HAP-1 (cell line): ENCODE results near the gene UBC.
"Not testable (repeated sequence)": the region's sequence is repeated elsewhere in the genome, so short reads cannot be mapped to it uniquely, and the experiment has no call there.

Experiments
- DNase-seq, 2 experiments: peaks; one replicate each; pipeline ENCODE4 v3.0.0-alpha.2; 2016 to 2020; ENCODE audit warnings: low spot score in 2 of 2
- H3K27me3 ChIP-seq: fragments of 250-450 bp; sonication (Bioruptor Pico); 2 replicates; pipeline ENCODE4 v1.5.1; 2020; ENCODE audit warnings: low read depth, mild to moderate bottlenecking, moderate library complexity
- H3K36me3 ChIP-seq: fragments of 250-450 bp; sonication (Bioruptor Pico); replicated peaks from 2 replicates; pipeline ENCODE4 v1.5.1; 2020; ENCODE audit warnings: mild to moderate bottlenecking
- H3K4me1 ChIP-seq: fragments of 250-450 bp; sonication (Bioruptor Pico); 2 replicates; pipeline ENCODE4 v1.5.1; 2020; ENCODE audit warnings: mild to moderate bottlenecking
- H3K4me3 ChIP-seq: fragments of 250-450 bp; sonication (Bioruptor Pico); 2 replicates; pipeline ENCODE4 v1.5.1; 2020; ENCODE audit warnings: mild to moderate bottlenecking, moderate library complexity
- H3K9me3 ChIP-seq: fragments of 250-450 bp; sonication (Bioruptor Pico); 2 replicates; pipeline ENCODE4 v1.5.1; 2020; ENCODE audit warnings: mild to moderate bottlenecking, moderate library complexity
- in situ Hi-C: fragments of 300-500 bp; cut with MboI; formaldehyde crosslinking; loops from 3 replicates; pipeline ENCODE4 v1.14.3; 2020; ENCODE audit warnings: low sequenced_read_pairs, inconsistent platforms, mixed read lengths

Gene UBC

DNA sequence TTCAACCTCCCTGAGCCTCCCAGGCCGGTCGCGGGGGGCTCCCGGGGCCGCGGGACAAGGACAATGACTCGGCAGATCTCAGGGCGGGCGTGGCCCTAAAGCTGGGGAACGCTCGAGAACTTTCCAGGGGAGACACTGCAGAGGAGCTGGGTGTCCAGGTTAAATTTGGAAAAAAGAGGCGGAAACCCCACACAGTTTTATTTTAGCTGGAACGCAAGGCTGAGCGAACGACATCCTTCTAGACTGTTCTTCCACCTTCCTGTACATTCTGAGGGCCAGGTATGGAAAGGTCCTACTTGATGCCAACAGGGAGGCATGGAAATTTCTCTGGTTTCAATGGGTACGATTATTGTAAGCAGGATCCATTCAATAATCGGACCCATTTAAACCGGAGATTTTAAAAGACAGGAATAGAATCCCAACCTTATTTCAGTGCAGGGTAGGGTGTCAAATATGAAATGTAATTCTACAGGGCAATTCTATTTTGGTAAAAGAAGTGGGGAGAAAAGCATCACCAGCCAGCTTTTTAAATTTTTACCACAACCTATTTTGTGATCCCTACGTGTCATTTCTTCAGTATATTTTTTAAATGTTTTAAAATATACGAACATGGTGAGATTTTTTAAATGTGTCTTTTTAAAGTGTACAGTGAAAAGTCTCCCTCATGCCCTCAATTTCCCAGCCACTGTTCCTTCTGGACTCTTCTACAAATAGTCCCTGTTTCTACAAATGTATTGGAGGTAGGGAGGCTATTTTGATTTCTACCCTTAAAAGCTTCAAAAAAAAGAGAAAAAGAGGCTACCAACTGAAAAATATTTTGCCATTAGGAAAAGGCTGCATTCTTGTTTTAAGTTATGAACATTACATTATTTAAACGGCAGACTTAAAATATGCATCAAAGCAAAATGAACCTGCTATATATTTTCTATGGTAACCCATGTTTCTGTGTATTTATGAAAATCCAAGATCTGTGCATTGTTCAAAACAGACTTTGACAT lies 1.1 kb upstream of the UBC start:
- no peaks in the 10 kb centered on the region; the same call in 1 of the 2 replicates for H3K9me3 ChIP-seq
- no peaks in the 10 kb centered on the region for H3K27me3 ChIP-seq
- H3K36me3 ChIP-seq: peaks cover 20% of the 10 kb centered on the region
- peak overlapping the region; percentile 98 for H3K4me3 ChIP-seq
- in situ Hi-C loops: no loop called here
- peak; percentile 24 to 48 for DNase-seq
- H3K4me1 ChIP-seq: peaks cover 41% of the 10 kb centered on the region

DNA sequence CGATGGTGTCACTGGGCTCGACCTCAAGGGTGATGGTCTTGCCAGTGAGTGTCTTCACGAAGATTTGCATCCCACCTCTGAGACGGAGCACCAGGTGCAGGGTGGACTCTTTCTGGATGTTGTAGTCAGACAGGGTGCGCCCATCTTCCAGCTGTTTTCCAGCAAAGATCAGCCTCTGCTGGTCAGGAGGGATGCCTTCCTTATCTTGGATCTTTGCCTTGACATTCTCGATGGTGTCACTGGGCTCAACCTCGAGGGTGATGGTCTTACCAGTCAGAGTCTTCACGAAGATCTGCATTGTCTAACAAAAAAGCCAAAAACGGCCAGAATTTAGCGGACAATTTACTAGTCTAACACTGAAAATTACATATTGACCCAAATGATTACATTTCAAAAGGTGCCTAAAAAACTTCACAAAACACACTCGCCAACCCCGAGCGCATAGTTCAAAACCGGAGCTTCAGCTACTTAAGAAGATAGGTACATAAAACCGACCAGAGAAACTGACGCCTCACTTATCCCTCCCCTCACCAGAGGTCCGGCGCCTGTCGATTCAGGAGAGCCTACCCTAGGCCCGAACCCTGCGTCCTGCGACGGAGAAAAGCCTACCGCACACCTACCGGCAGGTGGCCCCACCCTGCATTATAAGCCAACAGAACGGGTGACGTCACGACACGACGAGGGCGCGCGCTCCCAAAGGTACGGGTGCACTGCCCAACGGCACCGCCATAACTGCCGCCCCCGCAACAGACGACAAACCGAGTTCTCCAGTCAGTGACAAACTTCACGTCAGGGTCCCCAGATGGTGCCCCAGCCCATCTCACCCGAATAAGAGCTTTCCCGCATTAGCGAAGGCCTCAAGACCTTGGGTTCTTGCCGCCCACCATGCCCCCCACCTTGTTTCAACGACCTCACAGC lies 717 bp downstream of the UBC start:
- Histone ChIP-seq H3K4me3 (peak overlapping the region; percentile 98), H3K27me3 (no peaks in the 10 kb centered on the region), H3K9me3 (no peaks in the 10 kb centered on the region; the same call in 1 of the 2 replicates), H3K4me1 (peaks cover 26% of the 10 kb centered on the region), H3K36me3 (peaks cover 20% of the 10 kb centered on the region)
- DNase-seq: peak; percentile 55 to 90
- in situ Hi-C loops: no loop called here

DNA sequence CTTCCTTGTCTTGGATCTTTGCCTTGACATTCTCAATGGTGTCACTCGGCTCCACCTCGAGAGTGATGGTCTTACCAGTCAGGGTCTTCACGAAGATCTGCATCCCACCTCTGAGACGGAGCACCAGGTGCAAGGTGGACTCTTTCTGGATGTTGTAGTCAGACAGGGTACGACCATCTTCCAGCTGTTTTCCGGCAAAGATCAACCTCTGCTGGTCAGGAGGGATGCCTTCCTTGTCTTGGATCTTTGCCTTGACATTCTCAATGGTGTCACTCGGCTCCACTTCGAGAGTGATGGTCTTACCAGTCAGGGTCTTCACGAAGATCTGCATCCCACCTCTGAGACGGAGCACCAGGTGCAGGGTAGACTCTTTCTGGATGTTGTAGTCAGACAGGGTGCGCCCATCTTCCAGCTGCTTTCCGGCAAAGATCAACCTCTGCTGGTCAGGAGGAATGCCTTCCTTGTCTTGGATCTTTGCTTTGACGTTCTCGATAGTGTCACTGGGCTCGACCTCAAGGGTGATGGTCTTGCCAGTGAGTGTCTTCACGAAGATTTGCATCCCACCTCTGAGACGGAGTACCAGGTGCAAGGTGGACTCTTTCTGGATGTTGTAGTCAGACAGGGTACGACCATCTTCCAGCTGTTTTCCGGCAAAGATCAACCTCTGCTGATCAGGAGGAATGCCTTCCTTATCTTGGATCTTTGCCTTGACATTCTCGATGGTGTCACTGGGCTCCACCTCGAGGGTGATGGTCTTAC lies 1.7 kb downstream of the UBC start:
- H3K4me1 ChIP-seq: peaks cover 17% of the 10 kb centered on the region
- DNase-seq, H3K27me3 ChIP-seq, H3K4me3 ChIP-seq, in situ Hi-C loops, H3K9me3 ChIP-seq: not testable (repeated sequence)
- peaks cover 20% of the 10 kb centered on the region for H3K36me3 ChIP-seq

DNA sequence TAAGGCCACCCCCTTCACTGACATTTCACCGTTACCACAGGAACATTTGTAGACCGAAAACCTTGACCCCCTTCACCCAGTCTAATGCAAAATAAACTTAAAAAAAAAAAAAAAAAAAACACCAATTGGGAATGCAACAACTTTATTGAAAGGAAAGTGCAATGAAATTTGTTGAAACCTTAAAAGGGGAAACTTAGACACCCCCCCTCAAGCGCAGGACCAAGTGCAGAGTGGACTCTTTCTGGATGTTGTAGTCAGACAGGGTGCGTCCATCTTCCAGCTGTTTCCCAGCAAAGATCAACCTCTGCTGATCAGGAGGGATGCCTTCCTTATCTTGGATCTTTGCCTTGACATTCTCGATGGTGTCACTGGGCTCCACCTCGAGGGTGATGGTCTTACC lies 2.9 kb downstream of the UBC start:
- in situ Hi-C loops, H3K4me3 ChIP-seq: not testable (repeated sequence)

DNA sequence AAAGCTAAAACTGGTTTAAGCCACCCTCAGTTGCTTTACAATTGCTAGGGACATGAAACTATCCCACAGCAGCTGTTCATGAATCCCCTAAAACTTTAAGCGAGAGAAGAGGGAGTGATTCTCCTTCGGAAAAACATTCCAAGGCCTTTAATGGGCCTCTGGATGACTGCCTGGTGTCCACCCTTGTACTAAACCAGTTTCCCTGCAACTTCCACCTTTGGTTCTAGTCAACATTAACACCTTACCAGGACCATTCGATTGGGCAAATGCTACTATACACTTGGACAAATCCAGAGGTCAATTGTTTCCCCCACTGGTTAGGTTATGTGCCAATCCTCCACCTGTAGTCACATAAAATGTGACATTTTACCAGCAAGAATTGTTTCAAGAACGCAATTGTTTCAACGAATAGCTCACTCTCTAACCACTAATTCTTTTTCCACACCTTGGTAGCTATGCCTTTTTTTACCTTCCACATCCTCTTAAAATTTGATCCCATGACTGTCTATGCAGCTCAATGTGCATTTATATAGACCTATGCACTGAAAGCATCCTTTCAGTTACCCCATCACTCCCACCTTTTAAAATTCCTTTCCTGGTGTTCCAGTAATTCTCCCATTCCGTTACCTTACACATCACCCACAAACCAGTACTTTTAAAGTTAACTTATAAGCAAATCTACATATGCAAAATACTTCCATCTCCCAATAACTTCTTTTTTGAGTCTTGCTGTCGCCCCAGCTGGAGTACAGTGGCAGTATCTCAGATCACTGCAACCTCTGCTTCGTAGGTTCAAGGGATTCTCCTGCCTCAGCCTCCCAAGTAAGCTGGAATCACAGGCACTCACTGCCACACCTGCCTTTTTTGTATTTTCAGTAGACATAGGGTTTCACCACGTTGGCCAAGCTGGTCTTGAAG lies 3.6 kb downstream of the UBC start:
- in situ Hi-C loops: no loop called here
- H3K36me3 ChIP-seq: peaks cover 20% of the 10 kb centered on the region
- peaks cover 12% of the 10 kb centered on the region for H3K4me1 ChIP-seq
- H3K9me3 ChIP-seq: no peaks in the 10 kb centered on the region; the same call in 1 of the 2 replicates
- DNase-seq: no peak
- no peaks in the 10 kb centered on the region for H3K27me3 ChIP-seq
- H3K4me3 ChIP-seq: no peak overlapping the region

More for the DNA sequence above, 2.9 kb downstream of the UBC start:
- peaks cover 20% of the 10 kb centered on the region for H3K36me3 ChIP-seq
- DNase-seq, H3K27me3 ChIP-seq, H3K9me3 ChIP-seq: not testable (repeated sequence)
- peaks cover 12% of the 10 kb centered on the region for H3K4me1 ChIP-seq

DNA sequence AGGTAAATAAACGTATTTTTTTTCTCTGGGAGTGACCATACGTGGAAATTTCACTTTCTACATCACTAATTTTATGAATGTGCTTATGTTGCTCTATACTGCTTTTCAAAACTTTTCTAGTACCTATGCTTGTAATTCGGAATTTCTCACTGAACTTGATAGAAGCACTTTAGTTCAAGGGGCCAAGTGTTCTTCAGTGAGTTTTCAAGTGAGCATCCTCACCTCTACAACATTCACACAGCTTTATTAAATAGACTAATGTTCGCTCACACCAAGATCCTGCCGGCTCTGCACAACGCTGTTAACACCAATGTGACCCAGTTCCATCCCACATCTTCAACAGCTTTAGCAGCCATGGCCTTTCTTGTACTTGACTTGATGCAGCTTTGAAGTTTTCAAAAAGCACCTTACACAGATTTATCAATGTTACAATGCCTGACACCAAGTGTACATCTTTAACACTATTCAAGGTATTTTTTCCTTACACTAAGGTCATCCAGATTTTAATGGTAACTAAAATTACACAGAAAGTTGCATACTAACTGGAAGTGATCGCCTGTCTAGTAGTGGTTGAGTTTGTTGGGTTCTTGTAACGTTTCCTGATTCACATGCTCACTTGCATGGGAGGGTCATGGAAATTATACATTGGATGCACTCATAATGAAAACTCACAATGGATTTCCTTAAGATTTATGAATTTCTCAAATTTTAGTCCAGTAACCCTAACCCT lies 4.5 kb downstream of the UBC start:
- Histone ChIP-seq H3K4me3 (no peak overlapping the region), H3K4me1 (peaks cover 8% of the 10 kb centered on the region), H3K27me3 (no peaks in the 10 kb centered on the region), H3K36me3 (peaks cover 20% of the 10 kb centered on the region), H3K9me3 (no peaks in the 10 kb centered on the region; the same call in 1 of the 2 replicates)
- no peak for DNase-seq
- in situ Hi-C loops: no loop called here

DNA sequence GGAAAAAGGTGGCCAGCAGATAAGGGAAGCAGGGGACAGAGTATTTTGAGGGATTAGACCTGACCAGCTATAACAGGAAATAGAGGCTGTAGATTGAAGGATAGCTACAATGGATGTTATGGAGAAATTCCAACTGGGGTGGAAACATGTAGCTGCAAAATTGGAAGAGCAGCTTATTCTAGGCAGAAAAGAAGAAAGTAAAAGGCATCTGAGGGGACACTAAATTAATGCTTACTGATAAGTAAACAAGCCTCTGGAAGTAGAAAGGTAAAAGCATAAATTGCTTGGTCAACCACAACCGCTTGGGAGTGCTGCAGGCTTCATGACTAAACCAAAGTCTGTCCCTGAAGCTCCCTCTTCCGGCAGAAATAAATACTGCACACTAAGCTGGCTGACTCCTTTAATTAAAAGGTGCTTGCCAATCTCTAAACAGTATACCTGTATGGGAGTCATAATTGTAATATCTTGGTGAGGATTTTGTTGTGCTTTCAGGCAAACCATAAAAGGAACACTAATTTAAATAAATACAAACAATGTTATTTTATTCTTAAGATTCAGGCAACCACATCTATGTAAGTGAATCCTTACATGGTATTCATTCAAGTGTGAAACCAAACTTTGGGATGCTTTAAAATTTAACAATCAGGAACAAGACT lies 7.7 kb downstream of the UBC start:
- in situ Hi-C loops: no loop called here
- peak; percentile 84 to 95 for DNase-seq
- Histone ChIP-seq H3K4me1 (peaks cover 14% of the 10 kb centered on the region), H3K9me3 (no peaks in the 10 kb centered on the region), H3K27me3 (no peaks in the 10 kb centered on the region), H3K36me3 (peaks cover 6% of the 10 kb centered on the region), H3K4me3 (no peak overlapping the region)

DNA sequence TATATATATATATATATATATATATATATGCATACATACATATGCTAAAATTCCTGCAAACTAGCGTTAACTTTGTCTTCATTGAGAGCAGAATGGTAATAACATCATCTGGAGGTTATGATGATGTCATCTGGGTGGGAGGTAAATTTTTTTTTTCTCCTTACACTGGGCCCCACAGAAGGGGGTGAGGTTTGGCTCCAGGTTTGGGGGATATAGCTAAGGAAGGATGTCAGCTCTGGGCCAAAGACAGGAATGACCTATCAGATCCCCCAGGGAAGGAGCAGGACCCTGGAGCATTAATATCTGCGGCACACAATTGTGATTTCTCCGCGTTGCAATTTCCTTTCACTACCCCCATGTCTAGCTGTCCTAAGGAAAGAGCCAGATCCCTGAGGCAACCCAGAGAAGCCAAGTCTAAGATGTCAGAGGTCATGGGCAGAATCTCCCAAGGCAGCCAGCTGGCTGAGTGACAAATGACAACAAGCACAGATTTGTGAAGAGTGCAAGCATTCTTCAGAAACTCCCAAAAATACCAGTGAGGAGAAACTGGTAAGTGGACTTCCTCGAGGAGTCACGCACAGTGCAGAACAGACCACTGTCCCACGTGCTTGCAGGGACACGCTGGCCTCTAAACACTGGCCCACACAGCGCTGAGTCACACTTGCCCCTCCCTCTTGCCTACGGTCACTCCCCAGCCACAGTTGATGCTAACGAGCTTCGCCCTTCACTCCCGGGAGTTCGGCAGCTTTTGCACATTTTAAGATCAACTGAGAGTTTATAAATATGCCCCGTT lies 9.9 kb downstream of the UBC start:
- in situ Hi-C loops: no loop called here
- Histone ChIP-seq H3K4me1 (peaks cover 14% of the 10 kb centered on the region), H3K36me3 (no peaks in the 10 kb centered on the region), H3K27me3 (no peaks in the 10 kb centered on the region), H3K4me3 (no peak overlapping the region), H3K9me3 (no peaks in the 10 kb centered on the region)
- DNase-seq: peak; percentile 23 to 71

DNA sequence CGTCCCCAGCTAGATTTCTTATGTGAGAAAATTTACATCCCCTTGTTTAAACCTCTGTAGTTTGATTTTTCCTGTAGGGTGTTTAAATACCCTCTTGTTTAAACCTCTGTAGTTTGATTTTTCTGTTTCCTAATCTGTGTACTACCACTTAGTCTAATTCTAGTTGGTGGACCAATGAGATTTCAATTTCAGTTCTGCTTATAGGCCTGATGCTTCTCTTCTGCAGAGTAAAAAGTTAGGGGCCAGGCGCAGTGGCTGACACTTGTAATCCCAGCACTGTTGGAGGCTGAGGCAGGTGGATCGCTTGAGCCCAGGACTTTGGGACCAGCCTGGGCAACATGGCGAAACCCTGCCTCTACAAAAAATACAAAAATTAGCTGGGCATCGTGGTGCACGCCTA lies 11.5 kb downstream of the UBC start:
- no peak for DNase-seq
- no peaks in the 10 kb centered on the region for H3K27me3 ChIP-seq
- H3K36me3 ChIP-seq: no peaks in the 10 kb centered on the region
- H3K4me1 ChIP-seq: peaks cover 14% of the 10 kb centered on the region
- H3K9me3 ChIP-seq: no peaks in the 10 kb centered on the region
- in situ Hi-C loops: no loop called here
- no peak overlapping the region for H3K4me3 ChIP-seq

DNA sequence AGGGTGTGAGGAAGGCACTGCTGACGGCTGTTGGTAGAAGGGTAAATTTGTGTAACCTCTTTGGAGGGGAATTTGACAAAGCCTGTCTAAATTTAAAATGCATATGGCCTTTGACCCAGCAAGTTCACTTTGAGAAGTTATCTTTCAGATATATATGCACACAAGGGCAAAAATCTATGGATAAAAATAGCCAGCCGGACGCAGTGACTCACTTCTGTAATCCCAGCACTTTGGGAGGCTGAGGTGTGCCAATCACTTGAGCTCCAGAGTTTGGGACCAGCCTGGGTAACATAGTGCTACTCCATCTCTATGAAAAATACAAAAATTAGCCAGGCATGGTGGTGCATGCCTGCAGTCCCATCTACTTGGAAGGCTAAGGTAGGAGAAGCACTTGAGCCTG lies 13.4 kb downstream of the UBC start:
- peaks cover 8% of the 10 kb centered on the region for H3K4me1 ChIP-seq
- H3K36me3 ChIP-seq: no peaks in the 10 kb centered on the region
- DNase-seq: no peak
- no peaks in the 10 kb centered on the region for H3K27me3 ChIP-seq
- in situ Hi-C loops: no loop called here
- no peaks in the 10 kb centered on the region; the same call in 1 of the 2 replicates for H3K9me3 ChIP-seq
- H3K4me3 ChIP-seq: no peak overlapping the region

DNA sequence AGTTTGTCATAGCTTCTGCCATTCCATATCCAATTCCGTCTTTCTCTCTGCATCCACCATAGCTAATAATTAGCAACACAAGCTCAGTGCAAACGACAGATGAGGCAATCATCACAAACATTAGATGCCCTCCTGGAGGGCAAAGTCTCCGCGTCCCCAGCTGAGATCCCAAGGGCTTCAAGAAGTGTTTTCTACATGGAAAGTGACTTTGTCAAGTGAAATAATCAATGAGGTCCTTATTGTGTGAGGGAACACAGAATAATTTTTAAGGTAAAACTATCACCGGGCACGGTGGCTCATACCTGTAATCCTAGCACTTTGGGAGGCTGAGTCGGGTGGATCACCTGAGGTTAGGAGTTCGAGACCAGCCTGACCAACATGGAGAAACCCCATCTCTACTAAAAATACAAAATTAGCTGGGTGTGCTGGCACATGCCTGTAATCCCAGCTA lies 14.1 kb downstream of the UBC start:
- in situ Hi-C loops, H3K36me3 ChIP-seq, H3K9me3 ChIP-seq, H3K27me3 ChIP-seq, DNase-seq, H3K4me3 ChIP-seq, H3K4me1 ChIP-seq: not testable (repeated sequence)
